ENCODE data around the gene MCEE. TPM values are rescaled to one million over a fixed set of nuclear protein-coding genes. Genes with fewer than 3 reads are reported as not detected.
"Not testable (repeated sequence)": the region's sequence is repeated elsewhere in the genome, so short reads cannot be mapped to it uniquely, and the experiment has no call there.

Gene MCEE
- polyA plus RNA-seq, 1 of the 3 experiments (the other 2 are of a cell fraction): 6.2 TPM

- TF ChIP-seq RFX5 (IDR thresholded peaks at IDR 0.05; ENCODE audit: low read length): no peak
- TF ChIP-seq GATA2 (CRISPR knock-in tag; IDR thresholded peaks at IDR 0.05): no peak
- peak; percentile 90 for TF ChIP-seq REST (IDR thresholded peaks at IDR 0.05; ENCODE audit: low read depth, low read length)
- no peak for TF ChIP-seq CTCF (IDR thresholded peaks at IDR 0.05)
- no peak for TF ChIP-seq JUND (IDR thresholded peaks at IDR 0.05)
- TF ChIP-seq GABPA (IDR thresholded peaks at IDR 0.05; ENCODE audit: low read depth): peak; percentile 97
Observed at GRCh38 chr2:71130152-71130904, at the start of gene MCEE, which contains the start of gene MPHOSPH10 (continued).

GRCh38 chr2:71178836-71179235 is 48.8 kb upstream of the MCEE start:
- H3K36me3 ChIP-seq (replicated peaks in 1 of 2; ENCODE audit: control insufficient read depth in 1 of 2, insufficient read depth in 2 of 2, low read length in 1 of 2); H3K9me3 ChIP-seq; H3K27ac ChIP-seq (ENCODE audit: low read depth in 2 of 2, low read length in 1 of 2); H3K9me2 ChIP-seq; DNase-seq; H3K4me1 ChIP-seq (ENCODE audit: control insufficient read depth in 1 of 2, insufficient read depth in 2 of 2, low read depth in 1 of 2, low read length in 1 of 2); H3F3A ChIP-seq (replicated peaks; ENCODE audit: insufficient read depth); H2AFZ ChIP-seq (ENCODE audit: low read depth); H3K4me2 ChIP-seq; H3K9ac ChIP-seq; H3K4me3 ChIP-seq (ENCODE audit: low read depth in 2 of 2, low read length in 1 of 2); H3K79me2 ChIP-seq (ENCODE audit: insufficient read depth); POLR2A ChIA-PET; CTCF ChIA-PET; H4K20me1 ChIP-seq (ENCODE audit: insufficient read depth): not testable (repeated sequence)
- WGBS (ENCODE audit: low lambda C conversion rate): 47% methylated on average over 8 of the region's 8 CpGs
- H3K27me3 ChIP-seq (ENCODE audit: insufficient read depth): peaks cover 13% of the 10 kb centered on the region; the same call in 1 of the 2 replicates

GRCh38 chr2:71174207-71174606 is 44.2 kb upstream of the MCEE start:
- H3F3A ChIP-seq (replicated peaks; ENCODE audit: insufficient read depth): no peaks in the 10 kb centered on the region
- no peaks in the 10 kb centered on the region for H3K9me3 ChIP-seq
- no peak for DNase-seq
- no peaks in the 10 kb centered on the region for H3K9me2 ChIP-seq
- no peaks in the 10 kb centered on the region for H3K36me3 ChIP-seq (replicated peaks in 1 of 2; ENCODE audit: control insufficient read depth in 1 of 2, insufficient read depth in 2 of 2, low read length in 1 of 2)
- H3K4me1 ChIP-seq (ENCODE audit: control insufficient read depth in 1 of 2, insufficient read depth in 2 of 2, low read depth in 1 of 2, low read length in 1 of 2): no peaks in the 10 kb centered on the region
- H3K9ac ChIP-seq: no peak overlapping the region
- H3K27ac ChIP-seq (ENCODE audit: low read depth in 2 of 2, low read length in 1 of 2): no peak overlapping the region
- POLR2A ChIA-PET: no interaction called here
- H3K79me2 ChIP-seq (ENCODE audit: insufficient read depth): no peaks in the 10 kb centered on the region
- H3K4me2 ChIP-seq: no peak overlapping the region
- no peak overlapping the region for H2AFZ ChIP-seq (ENCODE audit: low read depth)
- CTCF ChIA-PET: interaction anchor here (1.0 to 2.0 kb wide), 3 partner anchors 12 to 50 kb away, joined by 3 to 5 read pairs (median 5); no protein-coding TSS in a partner anchor
- no peak overlapping the region for H3K4me3 ChIP-seq (ENCODE audit: low read depth in 2 of 2, low read length in 1 of 2)
- WGBS (ENCODE audit: low lambda C conversion rate): 42% methylated on average over 3 of the region's 3 CpGs
- peaks cover 16% of the 10 kb centered on the region for H3K27me3 ChIP-seq (ENCODE audit: insufficient read depth)
- no peaks in the 10 kb centered on the region for H4K20me1 ChIP-seq (ENCODE audit: insufficient read depth)
- TF ChIP-seq REST (IDR thresholded peaks at IDR 0.05; ENCODE audit: low read depth, low read length): no peak
- TF ChIP-seq NRF1 (IDR thresholded peaks at IDR 0.05; ENCODE audit: low read depth, low read length): no peak
- TF ChIP-seq IRF3 (IDR thresholded peaks at IDR 0.05; ENCODE audit: low read depth, low read length): no peak
- TF ChIP-seq USF1 (IDR thresholded peaks at IDR 0.05; ENCODE audit: borderline replicate concordance, low read depth): no peak
- TF ChIP-seq NFIC (IDR thresholded peaks at IDR 0.05; ENCODE audit: borderline replicate concordance): no peak
- TF ChIP-seq EZH2phosphoT487 (IDR thresholded peaks at IDR 0.05; ENCODE audit: borderline replicate concordance, low read depth): no peak
- TF ChIP-seq TAF1 (IDR thresholded peaks at IDR 0.05; ENCODE audit: borderline replicate concordance, low read depth, low read length): no peak
